Panc1 (cell line): ENCODE results near the gene MED9. TPM values are rescaled to one million over a fixed set of nuclear protein-coding genes. Genes with fewer than 3 reads are reported as not detected.

ENCODE experiments used
- ATAC-seq: fragments of 200-7000 bp; cut with Tn5 transposase; 2 replicates; pipeline ENCODE4 v1.9.1; 2020; ENCODE audit warnings: mild to moderate bottlenecking, moderate library complexity
- BruUV-seq: library from RNA; stranded (reverse); fragments of 400-500 nt; replicated peaks from 2 replicates; lab custom pipeline; 2021; lab: Mats Ljungman, UMichigan
- CTCF ChIA-PET: fragments of 300-600 bp; sonication (Branson Sonifier 250); formaldehyde crosslinking; loops from one replicate; lab custom pipeline; 2022; ENCODE audit warnings: antibody characterized with exemption; lab: Charles Lee
- POLR2A ChIA-PET: fragments of 300-600 bp; sonication (Branson Sonifier 250); formaldehyde crosslinking; loops from one replicate; lab custom pipeline; 2022; ENCODE audit warnings: antibody characterized with exemption; lab: Charles Lee
- DNase-seq: peaks from one replicate; pipeline ENCODE4 v3.0.0-alpha.2; 2010; ENCODE audit warnings: low read depth, low spot score
- H3K27ac ChIP-seq: 2 replicates; pipeline ENCODE4 v1.5.1; 2011; ENCODE audit warnings: mild to moderate bottlenecking, low read length, inconsistent platforms
- H3K27me3 ChIP-seq: fragments of 200-500 bp; sonication (Bioruptor generic); 2 replicates; pipeline ENCODE4 v1.6.0; 2014; ENCODE audit warnings: low read length, inconsistent platforms; ENCODE audit not compliant: control insufficient read depth, insufficient read depth
- H3K36me3 ChIP-seq: fragments of 200-500 bp; sonication (Bioruptor generic); 2 replicates; pipeline ENCODE4 v1.5.1; 2014; ENCODE audit warnings: inconsistent platforms, mild to moderate bottlenecking, low read length, moderate library complexity; ENCODE audit not compliant: control insufficient read depth, insufficient read depth
- H3K4me1 ChIP-seq: 2 replicates; pipeline ENCODE4 v1.5.1; 2011; ENCODE audit warnings: inconsistent platforms, mild to moderate bottlenecking, low read length, moderate library complexity; ENCODE audit not compliant: control insufficient read depth, insufficient read depth
- H3K4me3 ChIP-seq, 2 experiments: 2 replicates each; pipeline ENCODE4 v1.5.1; 2011 to 2012; ENCODE audit warnings: low read depth in 2 of 2, low read length in 2 of 2, mild to moderate bottlenecking in 2 of 2, inconsistent platforms in 1 of 2, moderate library complexity in 1 of 2
- H3K9me3 ChIP-seq: fragments of 200-500 bp; sonication (Bioruptor generic); 2 replicates; pipeline ENCODE4 v1.5.1; 2014; ENCODE audit warnings: low read depth, mild to moderate bottlenecking, inconsistent platforms, low read length, moderate library complexity; ENCODE audit not compliant: control insufficient read depth, insufficient read depth
- CTCF ChIP-seq: fragments of 450-650 bp; IDR thresholded peaks from 2 replicates; pipeline ENCODE4 v1.5.1; 2017; ENCODE audit warnings: mild to moderate bottlenecking
- POLR2AphosphoS5 ChIP-seq: IDR thresholded peaks from 2 replicates; pipeline ENCODE4 v1.6.1; 2012; ENCODE audit warnings: mild to moderate bottlenecking, low read depth, low read length, moderate library complexity
- REST ChIP-seq, 2 experiments: IDR thresholded peaks; 2 replicates each; pipeline ENCODE4 v1.6.1; 2011 to 2012; ENCODE audit warnings: low read depth in 2 of 2, control low read depth in 1 of 2, low read length in 1 of 2, mild to moderate bottlenecking in 1 of 2, moderate library complexity in 1 of 2; ENCODE audit not compliant: insufficient read depth in 1 of 2
- SIN3A ChIP-seq: IDR thresholded peaks from 2 replicates; pipeline ENCODE4 v1.6.1; 2012; ENCODE audit warnings: low read depth, mild to moderate bottlenecking, low read length, moderate library complexity, borderline replicate concordance; ENCODE audit not compliant: insufficient read depth
- TCF7L2 ChIP-seq: IDR thresholded peaks from 2 replicates; pipeline ENCODE4 v1.6.1; 2011; ENCODE audit warnings: mild to moderate bottlenecking, low read depth, low read length, inconsistent platforms
- in situ Hi-C: cut with HindIII; loops from 2 replicates; pipeline ENCODE4 v1.10.0; 2016; ENCODE audit warnings: low sequenced_read_pairs, low pct_unique_long_range_greater_than_20kb
- intact Hi-C: fragments of 100-400 bp; cut with micrococcal nuclease; formaldehyde crosslinking; loops from one replicate; pipeline ENCODE4 v1.10.0; 2022; ENCODE audit not compliant: unreplicated experiment
- total RNA-seq: library from RNA; stranded (reverse); gene quantifications from one replicate; pipeline ENCODE4 v1.2.1, GENCODE V29; 2021; ENCODE audit not compliant: unreplicated experiment

Gene MED9
- total RNA-seq, 1 experiment from 2014 or later, result 11.1 TPM

- DNase-seq (no peak), ATAC-seq (no peak)
- H3K27ac ChIP-seq, result no peak overlapping the region
- H3K4me3 ChIP-seq, result no peak overlapping the region
- TF ChIP-seq REST (IDR thresholded peaks at IDR 0.05; ENCODE audit: insufficient read depth in 1 of 2, low read depth in 2 of 2, low read length in 1 of 2), result no peak
- no peak for TF ChIP-seq CTCF
- TF ChIP-seq TCF7L2, result no peak
- TF ChIP-seq SIN3A, result no peak
- no peak for TF ChIP-seq POLR2AphosphoS5
- H3K36me3 ChIP-seq, result no peaks in the 10 kb centered on the region
- no peaks in the 10 kb centered on the region for H3K27me3 ChIP-seq
- H3K4me1 ChIP-seq, result no peaks in the 10 kb centered on the region
- no TSS peak for BruUV-seq
- ChIA-PET CTCF (no interaction called here), POLR2A (no interaction called here)
- no peaks in the 10 kb centered on the region for H3K9me3 ChIP-seq
- in situ Hi-C loops, result no loop called here
- intact Hi-C loops, result no loop called here
Measured at GRCh38 chr17:17503566-17504130, 26.8 kb downstream of the MED9 start.

GRCh38 chr17:17504341-17505140, 27.7 kb downstream of the MED9 start:
- H3K4me3 ChIP-seq, result no peak overlapping the region
- no TSS peak for BruUV-seq
- CTCF ChIA-PET, result no interaction called here
- in situ Hi-C loops (no loop called here), intact Hi-C loops (no loop called here)
- DNase-seq, result no peak
- no peaks in the 10 kb centered on the region for H3K9me3 ChIP-seq
- TF ChIP-seq TCF7L2, result no peak
- TF ChIP-seq REST (IDR thresholded peaks at IDR 0.05; ENCODE audit: insufficient read depth in 1 of 2, low read depth in 2 of 2, low read length in 1 of 2), result no peak
- no peak for TF ChIP-seq SIN3A
- no peak for TF ChIP-seq POLR2AphosphoS5
- TF ChIP-seq CTCF, result no peak
- no peaks in the 10 kb centered on the region for H3K4me1 ChIP-seq
- no peaks in the 10 kb centered on the region for H3K27me3 ChIP-seq
- no peak for ATAC-seq
- POLR2A ChIA-PET, result no interaction called here
- no peaks in the 10 kb centered on the region for H3K36me3 ChIP-seq
- no peak overlapping the region for H3K27ac ChIP-seq
